IPS DF 6.9 (cell line): Measurements from ENCODE around the gene EXOC6B.
"Not testable (repeated sequence)": the region's sequence is repeated elsewhere in the genome, so short reads cannot be mapped to it uniquely, and the experiment has no call there.

Source experiments
- DNase-seq: peaks from one replicate; pipeline ENCODE4 v3.0.0-alpha.2; 2013; ENCODE audit warnings: low read depth, low spot score
- H3K27ac ChIP-seq: one replicate; pipeline ENCODE4 v1.5.1; 2013; ENCODE audit warnings: low read length, control low read depth
- H3K27me3 ChIP-seq: 2 replicates; pipeline ENCODE4 v1.6.1; 2013; ENCODE audit warnings: mild to moderate bottlenecking, low read length; ENCODE audit not compliant: control insufficient read depth, insufficient read depth
- H3K36me3 ChIP-seq: 2 replicates; pipeline ENCODE4 v1.6.1; 2013; ENCODE audit warnings: low read length; ENCODE audit not compliant: control insufficient read depth, insufficient read depth
- H3K4me1 ChIP-seq: 2 replicates; pipeline ENCODE4 v1.6.1; 2013; ENCODE audit warnings: low read length; ENCODE audit not compliant: control insufficient read depth, insufficient read depth
- H3K4me3 ChIP-seq: 2 replicates; pipeline ENCODE4 v1.5.1; 2013; ENCODE audit warnings: mild to moderate bottlenecking, low read length
- H3K9me3 ChIP-seq: 2 replicates; pipeline ENCODE4 v1.6.1; 2013; ENCODE audit warnings: low read length, inconsistent platforms; ENCODE audit not compliant: control insufficient read depth, insufficient read depth
- WGBS: extraction: QIAGEN DNeasy Blood & Tissue Kit; methylation state at CpG from one replicate; pipeline ENCODE4 v1.1.7; 2013; ENCODE audit warnings: mixed read lengths, missing lambda C conversion rate; ENCODE audit not compliant: insufficient read length, insufficient coverage; 5-methylcytosine and 5-hydroxymethylcytosine counted together

The EXOC6B gene

DNA sequence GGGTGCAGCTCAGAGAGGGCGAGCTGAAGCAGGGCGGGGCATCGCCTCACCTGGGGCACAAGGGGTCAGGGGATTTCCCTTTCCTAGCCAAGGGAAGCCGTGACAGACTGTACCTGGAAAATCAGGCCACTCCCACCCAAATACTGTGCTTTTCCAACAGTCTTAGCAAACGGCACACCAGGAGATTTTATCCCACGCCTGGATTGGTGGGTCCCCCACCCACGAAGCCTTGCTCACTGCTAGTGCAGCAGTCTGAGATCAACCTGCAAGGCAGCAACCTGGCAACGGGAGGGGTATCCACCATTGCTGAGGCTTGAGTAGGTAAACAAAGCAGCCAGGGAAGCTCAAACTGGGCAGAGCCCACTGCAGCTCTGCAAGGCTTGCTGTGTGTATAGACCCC is 184.6 kb downstream of the EXOC6B start:
- H3K4me1 ChIP-seq, H3K4me3 ChIP-seq, DNase-seq, H3K9me3 ChIP-seq, H3K27ac ChIP-seq, H3K27me3 ChIP-seq, H3K36me3 ChIP-seq: not testable (repeated sequence)
- WGBS = no CpG with 5 or more reads among the region's 8 CpGs

DNA sequence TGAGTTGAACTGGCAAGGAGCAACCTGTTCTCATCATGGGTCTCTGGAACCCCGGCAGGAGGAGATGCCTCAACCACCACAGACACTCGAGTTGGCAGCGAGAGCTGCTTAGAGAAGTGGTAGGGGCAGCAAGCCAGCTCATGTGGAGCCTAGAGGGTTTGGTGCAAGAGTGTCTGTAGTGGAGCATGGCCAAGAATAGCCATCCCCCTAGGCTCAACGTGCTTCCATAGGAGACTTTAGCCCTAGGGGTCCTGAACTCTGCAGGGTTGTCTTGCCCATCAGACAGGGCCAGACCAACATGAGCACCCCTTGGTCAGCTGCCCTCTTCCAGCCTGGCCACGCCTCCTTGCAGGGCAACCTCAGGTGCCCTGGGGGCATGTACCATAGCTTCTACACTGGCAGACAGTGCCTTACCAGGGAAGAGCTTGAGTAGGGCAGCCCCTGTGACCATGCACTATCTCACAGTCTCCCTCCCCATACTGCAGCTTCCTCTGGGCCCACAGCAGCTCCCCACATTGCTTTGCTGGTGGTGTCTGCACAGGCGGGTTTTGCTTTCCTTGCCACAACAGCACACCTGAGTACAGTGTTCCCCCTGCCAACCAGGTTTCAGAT is 187.1 kb downstream of the EXOC6B start:
- no peak overlapping the region for H3K27ac ChIP-seq
- no peaks in the 10 kb centered on the region for H3K4me1 ChIP-seq
- H3K4me3 ChIP-seq = no peak overlapping the region
- WGBS = no CpG with 5 or more reads among the region's 6 CpGs
- no peak for DNase-seq
- no peaks in the 10 kb centered on the region for H3K9me3 ChIP-seq
- H3K27me3 ChIP-seq = no peaks in the 10 kb centered on the region
- H3K36me3 ChIP-seq = no peaks in the 10 kb centered on the region

DNA sequence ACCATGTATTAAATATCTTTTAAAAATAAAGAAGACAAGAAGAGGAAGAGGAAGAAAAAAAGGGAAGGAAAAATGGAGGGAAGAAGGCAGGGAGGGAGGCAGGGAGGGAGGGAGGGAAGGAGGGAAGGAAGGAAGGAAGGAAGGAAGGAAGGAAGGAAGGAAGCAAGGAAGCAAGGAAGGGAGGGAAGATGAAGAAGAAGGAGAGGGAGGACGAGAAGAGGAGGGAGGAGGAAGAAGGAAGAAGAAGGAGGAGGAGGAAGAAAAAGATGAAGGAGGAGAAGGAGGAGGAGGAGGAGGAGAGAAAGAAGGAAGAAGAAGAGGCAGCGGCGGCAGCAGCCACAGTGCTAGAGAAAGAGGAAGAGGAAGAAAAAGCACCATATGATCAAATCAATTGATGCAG is 189.6 kb downstream of the EXOC6B start:
- Histone ChIP-seq H3K27me3 (no peaks in the 10 kb centered on the region), H3K4me3 (no peak overlapping the region), H3K9me3 (no peaks in the 10 kb centered on the region), H3K36me3 (no peaks in the 10 kb centered on the region), H3K27ac (no peak overlapping the region), H3K4me1 (no peaks in the 10 kb centered on the region)
- 100% methylated on average over 1 of the region's 3 CpGs for WGBS
- DNase-seq = no peak

DNA sequence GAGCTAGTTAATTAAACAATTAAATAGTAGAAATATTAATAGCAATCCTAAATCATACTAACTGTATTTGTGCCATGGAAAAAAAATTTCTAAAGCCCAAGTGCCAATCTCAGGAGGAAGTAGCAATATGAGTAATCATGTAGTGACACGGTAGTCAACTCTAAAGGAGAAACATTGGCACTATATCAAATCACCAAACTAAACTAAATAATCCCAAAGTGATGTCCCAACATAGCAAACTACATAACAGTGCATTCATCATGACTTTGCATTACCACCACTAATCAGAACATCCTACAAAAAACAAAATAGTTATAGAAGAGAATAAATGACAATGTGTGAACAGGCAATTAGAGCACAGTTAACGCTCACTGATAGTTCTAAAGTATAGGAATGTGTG is 195.1 kb downstream of the EXOC6B start:
- H3K36me3 ChIP-seq = no peaks in the 10 kb centered on the region
- no peak for DNase-seq
- H3K27ac ChIP-seq = no peak overlapping the region
- no peaks in the 10 kb centered on the region for H3K9me3 ChIP-seq
- no peaks in the 10 kb centered on the region for H3K4me1 ChIP-seq
- H3K4me3 ChIP-seq = no peak overlapping the region
- no CpG with 5 or more reads among the region's 2 CpGs for WGBS
- H3K27me3 ChIP-seq = no peaks in the 10 kb centered on the region

DNA sequence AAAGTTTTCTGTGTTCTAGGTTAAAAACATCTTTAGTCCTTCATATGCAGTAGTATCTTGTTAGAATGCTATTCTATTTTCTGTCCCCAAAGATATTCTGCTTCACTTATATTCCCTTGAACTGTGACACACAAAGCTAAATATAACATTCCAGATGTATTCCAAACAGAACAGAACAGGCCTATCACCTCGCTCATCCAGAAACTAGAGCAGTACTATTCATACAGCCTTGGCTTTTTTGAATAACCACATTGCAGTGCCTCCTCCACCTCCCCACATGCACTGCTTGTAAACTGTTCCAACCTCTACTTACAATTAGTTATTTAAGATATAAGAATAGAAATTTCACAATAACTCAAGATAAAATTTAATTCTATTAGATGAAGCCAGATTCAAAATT is 196.8 kb downstream of the EXOC6B start:
- H3K4me1 ChIP-seq = no peaks in the 10 kb centered on the region
- H3K4me3 ChIP-seq = no peak overlapping the region
- H3K27me3 ChIP-seq = no peaks in the 10 kb centered on the region
- no peak overlapping the region for H3K27ac ChIP-seq
- DNase-seq = no peak
- no CpG with 5 or more reads among the region's 1 CpG for WGBS
- H3K36me3 ChIP-seq = no peaks in the 10 kb centered on the region
- H3K9me3 ChIP-seq = no peaks in the 10 kb centered on the region

DNA sequence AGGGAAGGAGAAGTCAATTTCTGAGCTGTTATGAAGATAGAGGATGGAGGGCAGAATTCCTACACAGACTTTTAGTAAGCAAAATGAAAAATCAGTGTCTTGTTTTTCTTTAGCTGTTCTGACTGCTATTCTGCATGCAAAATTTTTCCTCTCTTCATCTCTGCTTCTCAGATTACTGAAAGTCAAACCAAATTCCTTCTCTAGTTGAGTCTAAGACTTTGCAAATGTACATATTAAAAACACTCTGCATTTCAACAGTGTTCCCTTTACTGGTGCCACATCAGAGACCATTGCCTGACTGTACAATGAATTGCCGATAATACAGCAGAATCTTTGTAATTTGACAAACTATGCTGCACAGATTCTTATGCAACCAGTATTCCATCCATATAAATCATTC is 198.8 kb downstream of the EXOC6B start:
- H3K4me3 ChIP-seq = no peak overlapping the region
- H3K36me3 ChIP-seq = no peaks in the 10 kb centered on the region
- H3K9me3 ChIP-seq = no peaks in the 10 kb centered on the region
- no peaks in the 10 kb centered on the region for H3K4me1 ChIP-seq
- WGBS = no CpG with 5 or more reads among the region's 1 CpG
- no peak for DNase-seq
- H3K27ac ChIP-seq = no peak overlapping the region
- no peaks in the 10 kb centered on the region for H3K27me3 ChIP-seq

DNA sequence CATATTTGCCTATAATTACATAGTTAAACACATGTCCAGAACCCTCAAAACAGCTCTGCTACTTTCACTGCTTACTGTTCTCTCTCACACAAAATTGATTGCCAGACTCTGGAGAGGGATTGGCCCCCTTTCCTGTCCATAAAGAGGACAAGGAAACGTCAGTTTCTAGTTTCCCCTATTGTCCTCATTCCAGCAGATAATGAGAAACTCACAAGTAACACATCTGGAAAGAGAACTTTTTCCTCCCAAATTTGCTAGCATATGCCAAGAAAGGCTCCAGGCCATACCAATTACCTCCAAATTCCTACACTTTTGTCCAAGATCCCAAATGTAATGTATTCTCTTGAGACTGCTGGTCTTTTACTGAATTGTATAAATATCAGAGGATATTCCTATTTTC is 200.5 kb downstream of the EXOC6B start:
- Histone ChIP-seq H3K9me3 (no peaks in the 10 kb centered on the region), H3K27ac (no peak overlapping the region), H3K4me1 (no peaks in the 10 kb centered on the region), H3K4me3 (no peak overlapping the region), H3K27me3 (no peaks in the 10 kb centered on the region), H3K36me3 (no peaks in the 10 kb centered on the region)
- WGBS = no CpG with 5 or more reads among the region's 1 CpG
- no peak for DNase-seq

DNA sequence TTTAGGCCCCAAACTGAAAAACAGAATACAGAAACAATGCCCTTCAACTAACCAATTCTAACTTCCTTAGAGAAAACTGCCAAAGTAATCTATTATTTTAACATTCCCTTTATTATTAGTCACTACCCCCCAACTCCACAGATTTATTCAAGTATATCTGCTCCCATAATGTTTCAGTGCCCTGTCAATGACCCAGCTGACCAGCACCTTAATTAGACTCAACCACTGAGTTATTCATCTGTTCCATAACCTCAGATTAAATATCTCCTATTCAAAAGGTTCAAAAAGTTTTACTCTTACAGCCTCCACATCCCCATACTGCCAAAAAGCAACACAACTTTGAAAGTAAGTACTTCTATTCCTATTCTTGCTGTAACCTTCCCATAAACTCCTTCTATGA is 202.4 kb downstream of the EXOC6B start:
- DNase-seq = no peak
- no peaks in the 10 kb centered on the region for H3K9me3 ChIP-seq
- no peak overlapping the region for H3K4me3 ChIP-seq
- no peaks in the 10 kb centered on the region for H3K27me3 ChIP-seq
- H3K27ac ChIP-seq = no peak overlapping the region
- H3K36me3 ChIP-seq = no peaks in the 10 kb centered on the region
- 0 out of 2 replicates have a peak, but pooled peaks cover 1% of the 10 kb centered on the region for H3K4me1 ChIP-seq

DNA sequence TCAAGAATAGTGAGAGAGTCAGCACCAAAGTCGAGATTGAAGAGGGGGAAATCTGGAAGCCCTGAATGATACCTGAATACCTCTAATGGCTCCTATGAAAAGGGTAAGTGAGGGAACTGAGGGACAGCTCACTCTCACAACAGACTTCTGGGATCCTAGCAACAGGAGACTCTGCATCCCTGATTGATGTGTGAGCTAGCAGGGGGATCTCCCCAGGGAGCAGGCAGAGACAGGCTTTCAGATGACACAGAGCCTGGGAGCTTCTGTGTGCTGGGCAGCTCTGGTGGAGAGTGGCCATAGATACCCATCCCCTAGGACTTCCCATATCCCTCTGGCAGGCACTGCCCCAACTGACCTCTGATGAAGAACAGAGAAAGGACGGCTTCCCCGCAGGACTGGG is 206.2 kb downstream of the EXOC6B start:
- Histone ChIP-seq H3K4me1 (0 out of 2 replicates have a peak, but pooled peaks cover 1% of the 10 kb centered on the region), H3K4me3 (no peak overlapping the region), H3K9me3 (no peaks in the 10 kb centered on the region), H3K36me3 (no peaks in the 10 kb centered on the region), H3K27ac (no peak overlapping the region), H3K27me3 (no peaks in the 10 kb centered on the region)
- DNase-seq = no peak
- WGBS = no CpG with 5 or more reads among the region's 3 CpGs

DNA sequence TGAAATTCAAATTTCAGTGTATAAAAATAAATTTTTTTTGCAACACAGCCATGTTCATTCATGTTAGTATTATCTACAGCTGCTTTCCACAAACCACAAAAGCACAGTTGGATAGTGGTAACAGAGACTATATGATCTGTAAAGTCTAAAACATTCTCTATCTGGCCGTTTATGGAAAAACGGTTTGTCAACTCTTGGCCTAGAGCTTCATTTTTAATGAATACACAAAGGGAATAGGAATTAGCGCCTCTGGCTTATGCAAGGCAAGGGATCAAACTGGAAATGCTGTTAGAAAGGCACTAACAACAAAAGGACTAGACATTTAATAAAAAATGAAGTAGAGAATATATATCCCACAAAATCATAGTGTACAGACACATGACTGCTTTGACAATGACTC is 211.9 kb downstream of the EXOC6B start:
- Histone ChIP-seq H3K4me1 (no peaks in the 10 kb centered on the region), H3K4me3 (no peak overlapping the region), H3K36me3 (no peaks in the 10 kb centered on the region), H3K27ac (no peak overlapping the region), H3K27me3 (no peaks in the 10 kb centered on the region), H3K9me3 (no peaks in the 10 kb centered on the region)
- WGBS = no CpG with 5 or more reads among the region's 3 CpGs
- DNase-seq = no peak

DNA sequence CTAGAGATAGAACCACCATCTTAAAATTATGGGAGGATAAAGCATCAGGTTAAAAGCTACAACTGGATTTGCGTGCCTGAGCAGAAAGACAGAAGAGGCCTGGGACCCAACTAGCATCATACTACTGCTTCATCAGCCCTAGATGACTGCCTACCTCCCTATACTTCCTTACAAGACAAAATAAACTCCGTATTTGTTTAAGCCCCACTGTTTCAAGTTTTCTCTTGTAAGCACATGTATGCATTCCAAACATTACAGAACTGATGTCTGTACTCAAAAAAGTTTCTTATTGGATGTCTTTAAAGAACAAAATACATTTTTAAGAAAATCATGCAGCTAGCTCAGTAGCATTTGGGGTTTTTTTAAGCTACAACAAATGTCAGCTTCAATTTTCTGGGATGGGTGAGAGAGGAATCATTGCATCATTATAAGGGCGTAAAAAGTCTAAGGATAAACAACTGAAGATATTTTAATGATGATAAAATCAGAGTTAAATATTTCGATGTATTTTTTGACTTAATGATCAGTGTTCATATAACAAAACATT is 213.1 kb downstream of the EXOC6B start:
- no peak for DNase-seq
- no CpG with 5 or more reads among the region's 4 CpGs for WGBS
- no peak overlapping the region for H3K4me3 ChIP-seq
- H3K36me3 ChIP-seq = no peaks in the 10 kb centered on the region
- H3K4me1 ChIP-seq = no peaks in the 10 kb centered on the region
- H3K9me3 ChIP-seq = no peaks in the 10 kb centered on the region
- no peaks in the 10 kb centered on the region for H3K27me3 ChIP-seq
- no peak overlapping the region for H3K27ac ChIP-seq
